HepG2 (cell line): ENCODE results near the gene UBR4. TPM values are rescaled to one million over a fixed set of nuclear protein-coding genes. Genes with fewer than 3 reads are reported as not detected.
"Not testable (repeated sequence)": the region's sequence is repeated elsewhere in the genome, so short reads cannot be mapped to it uniquely, and the experiment has no call there.

Source experiments
- ATAC-seq: fragments of 200-7000 bp; cut with Tn5 transposase; 3 replicates; pipeline ENCODE4 v1.9.1; 2020; ENCODE audit warnings: mild to moderate bottlenecking, moderate library complexity
- BruUV-seq: library from RNA; stranded (reverse); fragments of 400-500 nt; replicated peaks from 2 replicates; lab custom pipeline; 2021; lab: Mats Ljungman, UMichigan
- CTCF ChIA-PET: fragments of 300-600 bp; formaldehyde crosslinking; extraction: SDS; loops from one replicate; lab custom pipeline; 2021; ENCODE audit warnings: low total read pairs, inconsistent platforms, low intra/inter-chr PET ratio; lab: Yijun Ruan, JAX
- POLR2A ChIA-PET: fragments of 350-600 bp; sonication (Branson Sonifier 250); formaldehyde crosslinking; loops from one replicate; lab custom pipeline; 2020; ENCODE audit warnings: antibody characterized with exemption, inconsistent platforms; lab: Yijun Ruan, JAX
- DNase-seq: peaks from one replicate; pipeline ENCODE4 v3.0.0-alpha.2; 2015; ENCODE audit warnings: low spot score
- FAIRE-seq: peaks from 3 replicates; lab custom pipeline; 2011; peaks lifted over from hg19 to GRCh38; lab: Jason Lieb, UNC
- H2AFZ ChIP-seq: one replicate; pipeline ENCODE4 v1.6.1; 2011; ENCODE audit warnings: low read length, inconsistent platforms
- H3K27ac ChIP-seq: fragments of 300-600 bp; 3 replicates; pipeline ENCODE4 v1.8.0; 2011; ENCODE audit warnings: mixed run types, mild to moderate bottlenecking, mixed read lengths, low read length, inconsistent platforms; ENCODE audit not compliant: insufficient read depth; ENCODE audit errors: extremely low read length
- H3K27me3 ChIP-seq, 2 experiments: fragments of 200-600 bp in 1 of 2; 2 replicates in 1 of 2; 3 replicates in 1 of 2; pipeline versions ENCODE4 v1.6.0 to v1.8.0; 2011; ENCODE audit warnings: low read length in 2 of 2, mild to moderate bottlenecking in 2 of 2, moderate library complexity in 2 of 2, inconsistent platforms in 1 of 2; ENCODE audit not compliant: insufficient read depth in 2 of 2, control insufficient read depth in 1 of 2
- H3K36me3 ChIP-seq, 2 experiments: fragments of 200-600 bp in 1 of 2; replicated peaks in 1 of 2; 2 replicates in 1 of 2; 3 replicates in 1 of 2; pipeline versions ENCODE4 v1.5.1 to v1.8.0; 2011; ENCODE audit warnings: low read length in 2 of 2, inconsistent platforms in 1 of 2; ENCODE audit not compliant: insufficient read depth in 2 of 2, control insufficient read depth in 1 of 2
- H3K4me1 ChIP-seq: 2 replicates; pipeline ENCODE4 v1.5.1; 2012; ENCODE audit warnings: low read length, inconsistent platforms; ENCODE audit not compliant: insufficient read depth
- H3K4me2 ChIP-seq: 2 replicates; pipeline ENCODE4 v1.6.0; 2011; ENCODE audit warnings: low read depth, low read length, inconsistent platforms
- H3K4me3 ChIP-seq, 3 experiments: fragments of 200-600 bp in 1 of 3; sonication (generic), shearing (Covaris generic) in 1 of 3; replicated peaks in 1 of 3; 2 replicates each; pipeline ENCODE4 v1.5.1; 2011 to 2016; ENCODE audit warnings: low read length in 3 of 3, inconsistent platforms in 2 of 3, low read depth in 2 of 3, mild to moderate bottlenecking in 2 of 3, control low read depth in 1 of 3, mixed read lengths in 1 of 3; ENCODE audit not compliant: insufficient read depth in 1 of 3
- H3K79me2 ChIP-seq: one replicate; pipeline ENCODE4 v1.6.1; 2011; ENCODE audit warnings: low read length, inconsistent platforms; ENCODE audit not compliant: insufficient read depth
- H3K9ac ChIP-seq: 2 replicates; pipeline ENCODE4 v1.6.0; 2011; ENCODE audit warnings: mild to moderate bottlenecking, low read depth, low read length, inconsistent platforms; ENCODE audit not compliant: insufficient read depth
- H3K9me3 ChIP-seq: 2 replicates; pipeline ENCODE4 v1.5.1; 2012; ENCODE audit warnings: mild to moderate bottlenecking, low read length
- H4K20me1 ChIP-seq: 2 replicates; pipeline ENCODE4 v1.6.0; 2011; ENCODE audit warnings: inconsistent platforms, mild to moderate bottlenecking, low read length, moderate library complexity; ENCODE audit not compliant: insufficient read depth
- CTCF ChIP-seq: sonication (generic); formaldehyde crosslinking; IDR thresholded peaks from 2 replicates; pipeline ENCODE4 v1.5.0; 2020; ENCODE audit warnings: mild to moderate bottlenecking, missing genetic modification reagents, moderate library complexity
- ETV6 ChIP-seq: sonication (generic); formaldehyde crosslinking; conservative IDR thresholded peaks from 2 replicates; pipeline ENCODE4 v1.4.0; 2020; ENCODE audit warnings: missing genetic modification reagents
- WGBS: methylation state at CpG from one replicate; pipeline ENCODE4 v1.1.6; 2017; ENCODE audit warnings: low lambda C conversion rate; 5-methylcytosine and 5-hydroxymethylcytosine counted together
- in situ Hi-C: cut with HindIII; loops from 2 replicates; pipeline ENCODE4 v1.10.0; 2017; ENCODE audit warnings: low pct_unique_long_range_greater_than_20kb; ENCODE audit not compliant: extremely low pct_ligation_motif_present
- intact Hi-C: fragments of 100-400 bp; cut with micrococcal nuclease; formaldehyde crosslinking; loops from one replicate; pipeline ENCODE4 v1.10.0; 2022; ENCODE audit not compliant: unreplicated experiment
- polyA plus RNA-seq, 8 experiments: library from polyadenylated mRNA; depleted of rRNA in 3 of 8; stranded (reverse) in 7 of 8; unstranded in 1 of 8; fragments of >200 nt; fragmentation: Illumina TruSeq in 4 of 8; extraction: Trizol in 4 of 8; gene quantifications; 2 replicates each; pipeline versions ENCODE4 v1.2.1 to v1.2.3, GENCODE V29; 2011 to 2016; ENCODE audit warnings: low read depth in 4 of 8, missing spikeins in 1 of 8, mixed read lengths in 1 of 8; ENCODE audit not compliant: insufficient read depth in 1 of 8
- total RNA-seq, 5 experiments: library from RNA; depleted of rRNA; stranded (reverse); fragments of >200 nt; fragmentation: Illumina TruSeq; extraction: Trizol; gene quantifications; 2 replicates each; pipeline ENCODE4 v1.2.3, GENCODE V29; 2016; ENCODE audit warnings: low read depth in 1 of 5

UBR4 gene
- total and polyA plus RNA-seq, 2 of the 13 experiments (the other 11 are each of a cell fraction or from before 2014, with no cell fraction given) = 59.1 to 106 TPM

- H3K79me2 ChIP-seq = no peaks in the 10 kb centered on the region
- in situ Hi-C loops (loop anchor here (10.0 kb wide), 1 partner anchor 58 kb away; no protein-coding TSS in a partner anchor), intact Hi-C loops (no loop called here)
- DNase-seq (peak; percentile 25), FAIRE-seq (no peak), ATAC-seq (peak; percentile 67)
- ChIA-PET CTCF (no interaction called here), POLR2A (interaction anchor here (1.4 to 1.8 kb wide), 2 partner anchors 9 to 19 kb away, joined by 3 to 6 read pairs; partner anchors contain the start of genes EMC1 and MRTO4)
- no TSS peak for BruUV-seq
- H3K4me1 ChIP-seq = no peaks in the 10 kb centered on the region
- no peaks in the 10 kb centered on the region for H4K20me1 ChIP-seq
- H3K27ac ChIP-seq = no peak overlapping the region
- H3K4me2 ChIP-seq = no peak overlapping the region
- H3K27me3 ChIP-seq = no peaks in the 10 kb centered on the region
- H3K36me3 ChIP-seq = peaks cover 21 to 83% of the 10 kb centered on the region in 2 experiments
- H3K9me3 ChIP-seq = no peaks in the 10 kb centered on the region
- TF ChIP-seq CTCF (CRISPR knock-in tag) (0 out of 2 replicates have a peak, but pooled peaks have one; percentile 16), ETV6 (CRISPR knock-in tag) (no peak)
- H3K4me3 ChIP-seq = no peak overlapping the region
- no peak overlapping the region for H3K9ac ChIP-seq
- no peak overlapping the region for H2AFZ ChIP-seq
These were observed 22.4 kb upstream of the UBR4 start for GRCh38 chr1:19232524-19232846.

- in situ Hi-C loops = loop anchor here (10.0 kb wide), 1 partner anchor 57 kb away; no protein-coding TSS in a partner anchor
- not testable (repeated sequence) for FAIRE-seq, DNase-seq
These were observed 21.9 kb upstream of the UBR4 start for GRCh38 chr1:19231736-19232523.

More at GRCh38 chr1:19231736-19232523, 21.9 kb upstream of the UBR4 start:
- H3K79me2 ChIP-seq, CTCF ChIA-PET, intact Hi-C loops, H4K20me1 ChIP-seq, H3K4me1 ChIP-seq, H3K4me2 ChIP-seq, H3K4me3 ChIP-seq, H3K9me3 ChIP-seq, BruUV-seq, H2AFZ ChIP-seq, H3K9ac ChIP-seq, H3K27ac ChIP-seq, ATAC-seq, H3K27me3 ChIP-seq: not testable (repeated sequence)
- H3K36me3 ChIP-seq = peaks cover 24 to 82% of the 10 kb centered on the region in 2 experiments
- WGBS = 99% methylated on average over 14 of the region's 16 CpGs
- POLR2A ChIA-PET = interaction anchor here (1.4 to 1.8 kb wide), 2 partner anchors 8 to 19 kb away, joined by 3 to 6 read pairs; partner anchors contain the start of genes EMC1 and MRTO4
